GM10266 (cell line): ENCODE measurements around the gene IAPP.
"Not testable (repeated sequence)": the region's sequence is repeated elsewhere in the genome, so short reads cannot be mapped to it uniquely, and the experiment has no call there.

Source experiments
- DNase-seq: peaks from one replicate; pipeline ENCODE4 v3.0.0; 2012; ENCODE audit errors: extremely low spot score
- CTCF ChIP-seq: IDR thresholded peaks from 2 replicates; pipeline ENCODE4 v1.5.1; 2012; ENCODE audit warnings: mild to moderate bottlenecking, low read depth; ENCODE audit not compliant: control insufficient read depth, insufficient read depth; ENCODE audit errors: missing control alignments

IAPP gene

GRCh38 chr12:21346542-21347205, 26.0 kb upstream of the IAPP start:
- no peak for DNase-seq
- no peak for TF ChIP-seq CTCF

GRCh38 chr12:21350975-21351374, 21.7 kb upstream of the IAPP start:
- TF ChIP-seq CTCF: no peak
- DNase-seq: no peak

GRCh38 chr12:21353487-21353886, 19.2 kb upstream of the IAPP start:
- no peak for TF ChIP-seq CTCF
- DNase-seq: no peak

GRCh38 chr12:21353948-21354347, 18.8 kb upstream of the IAPP start:
- TF ChIP-seq CTCF: no peak
- DNase-seq: no peak

- TF ChIP-seq CTCF: no peak
- no peak for DNase-seq
These were observed 18.1 kb upstream of the IAPP start for GRCh38 chr12:21354641-21355040.

- not testable (repeated sequence) for DNase-seq
These were observed 12.1 kb upstream of the IAPP start for GRCh38 chr12:21360632-21361031.

GRCh38 chr12:21369141-21369980, 3.3 kb upstream of the IAPP start:
- no peak for TF ChIP-seq CTCF
- no peak for DNase-seq
